PC-3 (cell line): ENCODE results near the gene ADORA1. TPM values are rescaled to one million over a fixed set of nuclear protein-coding genes. Genes with fewer than 3 reads are reported as not detected.

Experiments used
- ATAC-seq: fragments of 200-7000 bp; cut with Tn5 transposase; 2 replicates; pipeline ENCODE4 v1.9.1; 2020; ENCODE audit warnings: mild to moderate bottlenecking, moderate library complexity
- BruUV-seq: library from RNA; stranded (reverse); fragments of 400-500 nt; replicated peaks from 2 replicates; lab custom pipeline; 2021; lab: Mats Ljungman, UMichigan
- CTCF ChIA-PET: fragments of 300-600 bp; sonication (Branson Sonifier 250); formaldehyde crosslinking; loops from one replicate; lab custom pipeline; 2022; ENCODE audit warnings: antibody characterized with exemption; lab: Charles Lee
- POLR2A ChIA-PET: fragments of 300-600 bp; sonication (Branson Sonifier 250); formaldehyde crosslinking; loops from one replicate; lab custom pipeline; 2022; ENCODE audit warnings: antibody characterized with exemption; ENCODE audit not compliant: unreplicated experiment; lab: Charles Lee
- DNase-seq: peaks from one replicate; pipeline ENCODE4 v3.0.0-alpha.2; 2015
- H2AFZ ChIP-seq: fragments of 300-600 bp; sonication (generic); 2 replicates; pipeline ENCODE4 v1.6.0; 2016; ENCODE audit warnings: antibody characterized with exemption, low read length
- H3F3A ChIP-seq: fragments of 300-600 bp; sonication (generic); one replicate; pipeline ENCODE4 v1.6.0; 2017; ENCODE audit warnings: antibody characterized with exemption, low read length, control low read depth, mild to moderate bottlenecking; ENCODE audit not compliant: unreplicated experiment
- H3K27ac ChIP-seq: fragments of 300-600 bp; sonication (generic); 2 replicates; pipeline ENCODE4 v1.5.1; 2016; ENCODE audit warnings: mild to moderate bottlenecking, low read length
- H3K27me3 ChIP-seq: fragments of 300-600 bp; sonication (generic); 2 replicates; pipeline ENCODE4 v1.6.1; 2016; ENCODE audit warnings: low read length, mixed read lengths
- H3K36me3 ChIP-seq: fragments of 300-600 bp; sonication (generic); 2 replicates; pipeline ENCODE4 v1.6.1; 2016; ENCODE audit warnings: low read depth, mixed run types, low read length, mixed read lengths
- H3K4me1 ChIP-seq: fragments of 300-600 bp; sonication (generic); 2 replicates; pipeline ENCODE4 v1.5.1; 2016; ENCODE audit warnings: low read length; ENCODE audit not compliant: insufficient read depth
- H3K4me2 ChIP-seq: fragments of 300-600 bp; sonication (generic); 2 replicates; pipeline ENCODE4 v1.6.0; 2016; ENCODE audit warnings: low read length
- H3K4me3 ChIP-seq: fragments of 300-600 bp; sonication (generic); 2 replicates; pipeline ENCODE4 v1.5.1; 2016; ENCODE audit warnings: mild to moderate bottlenecking, low read length, mixed read lengths
- H3K79me2 ChIP-seq: fragments of 300-600 bp; sonication (generic); 2 replicates; pipeline ENCODE4 v1.6.1; 2017; ENCODE audit warnings: low read length, mixed read lengths
- H3K9ac ChIP-seq: fragments of 300-600 bp; sonication (generic); 2 replicates; pipeline ENCODE4 v1.6.0; 2016; ENCODE audit warnings: mild to moderate bottlenecking, low read length
- H3K9me2 ChIP-seq: fragments of 300-600 bp; sonication (generic); replicated peaks from 2 replicates; pipeline ENCODE4 v1.6.1; 2016; ENCODE audit warnings: mixed run types, low read length, mixed read lengths
- H3K9me3 ChIP-seq: fragments of 300-600 bp; sonication (generic); 2 replicates; pipeline ENCODE4 v1.6.1; 2016; ENCODE audit warnings: low read length, mixed read lengths
- H4K20me1 ChIP-seq: fragments of 300-600 bp; sonication (generic); 2 replicates; pipeline ENCODE4 v1.6.1; 2016; ENCODE audit warnings: low read length, mixed read lengths
- EZH2 ChIP-seq: fragments of 300-600 bp; sonication (generic); IDR thresholded peaks from one replicate; pipeline ENCODE4 v1.6.1; 2017; ENCODE audit warnings: antibody characterized with exemption, mild to moderate bottlenecking, low read length; ENCODE audit not compliant: unreplicated experiment
- EZH2phosphoT487 ChIP-seq: fragments of 300-600 bp; sonication (generic); IDR thresholded peaks from 2 replicates; pipeline ENCODE4 v1.6.1; 2018; ENCODE audit warnings: mild to moderate bottlenecking, antibody characterized with exemption, low read length, borderline replicate concordance
- intact Hi-C: fragments of 100-400 bp; cut with micrococcal nuclease; formaldehyde crosslinking; loops from 2 replicates; pipeline ENCODE4 v1.9.0; 2023
- total RNA-seq: library from RNA; depleted of rRNA; stranded (reverse); fragments of >200 nt; gene quantifications from 2 replicates; pipeline ENCODE4 v1.2.3, GENCODE V29; 2014
- TF ChIP-seq, protein P1 (sequence below): fragments of 300-600 bp; sonication (generic); conservative IDR thresholded peaks from 2 replicates; pipeline ENCODE4 v1.5.1; 2017; ENCODE audit warnings: antibody characterized with exemption, low read depth, mild to moderate bottlenecking, low read length

The ADORA1 gene
- total RNA-seq, 1 experiment from 2014 or later = 1.4 TPM

DNA sequence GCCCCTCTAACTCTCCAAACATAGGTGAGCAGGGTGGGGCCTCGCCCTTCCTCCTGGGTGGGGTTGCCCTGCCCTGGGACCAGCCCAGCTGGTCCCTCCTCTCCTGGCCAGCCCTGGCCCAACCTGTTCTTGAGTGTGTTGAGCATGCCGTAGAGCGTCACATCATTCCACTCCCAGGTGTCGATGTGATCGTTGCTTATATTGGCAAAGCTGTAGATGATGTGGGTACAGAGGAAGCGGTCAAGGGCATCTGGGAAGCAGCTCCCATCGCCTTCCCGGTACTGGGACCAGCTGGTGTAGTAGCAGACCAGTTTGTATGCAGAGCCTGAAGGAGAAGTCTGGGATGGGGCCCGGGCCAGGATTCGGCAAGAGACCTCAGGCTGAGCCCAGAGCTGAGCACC lies 57.5 kb downstream of the ADORA1 start:
- Histone ChIP-seq H3K4me1 (no peaks in the 10 kb centered on the region), H3K4me3 (no peak overlapping the region), H3K27me3 (peaks cover 18% of the 10 kb centered on the region; the same call in 1 of the 2 replicates), H3F3A (no peaks in the 10 kb centered on the region), H3K4me2 (no peak overlapping the region), H4K20me1 (no peaks in the 10 kb centered on the region), H3K9me2 (no peaks in the 10 kb centered on the region), H3K27ac (no peak overlapping the region), H3K36me3 (no peaks in the 10 kb centered on the region), H3K79me2 (no peaks in the 10 kb centered on the region), H2AFZ (no peak overlapping the region), H3K9ac (no peak overlapping the region), H3K9me3 (no peaks in the 10 kb centered on the region)
- ATAC-seq = no peak
- CTCF ChIA-PET = no interaction called here
- POLR2A ChIA-PET = no interaction called here
- TF ChIP-seq EZH2phosphoT487 (no peak), EZH2 (no peak)
- TF ChIP-seq, protein P1, sequence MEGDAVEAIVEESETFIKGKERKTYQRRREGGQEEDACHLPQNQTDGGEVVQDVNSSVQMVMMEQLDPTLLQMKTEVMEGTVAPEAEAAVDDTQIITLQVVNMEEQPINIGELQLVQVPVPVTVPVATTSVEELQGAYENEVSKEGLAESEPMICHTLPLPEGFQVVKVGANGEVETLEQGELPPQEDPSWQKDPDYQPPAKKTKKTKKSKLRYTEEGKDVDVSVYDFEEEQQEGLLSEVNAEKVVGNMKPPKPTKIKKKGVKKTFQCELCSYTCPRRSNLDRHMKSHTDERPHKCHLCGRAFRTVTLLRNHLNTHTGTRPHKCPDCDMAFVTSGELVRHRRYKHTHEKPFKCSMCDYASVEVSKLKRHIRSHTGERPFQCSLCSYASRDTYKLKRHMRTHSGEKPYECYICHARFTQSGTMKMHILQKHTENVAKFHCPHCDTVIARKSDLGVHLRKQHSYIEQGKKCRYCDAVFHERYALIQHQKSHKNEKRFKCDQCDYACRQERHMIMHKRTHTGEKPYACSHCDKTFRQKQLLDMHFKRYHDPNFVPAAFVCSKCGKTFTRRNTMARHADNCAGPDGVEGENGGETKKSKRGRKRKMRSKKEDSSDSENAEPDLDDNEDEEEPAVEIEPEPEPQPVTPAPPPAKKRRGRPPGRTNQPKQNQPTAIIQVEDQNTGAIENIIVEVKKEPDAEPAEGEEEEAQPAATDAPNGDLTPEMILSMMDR = no peak
- intact Hi-C loops = no loop called here
- no peak for DNase-seq
- BruUV-seq = no TSS peak

DNA sequence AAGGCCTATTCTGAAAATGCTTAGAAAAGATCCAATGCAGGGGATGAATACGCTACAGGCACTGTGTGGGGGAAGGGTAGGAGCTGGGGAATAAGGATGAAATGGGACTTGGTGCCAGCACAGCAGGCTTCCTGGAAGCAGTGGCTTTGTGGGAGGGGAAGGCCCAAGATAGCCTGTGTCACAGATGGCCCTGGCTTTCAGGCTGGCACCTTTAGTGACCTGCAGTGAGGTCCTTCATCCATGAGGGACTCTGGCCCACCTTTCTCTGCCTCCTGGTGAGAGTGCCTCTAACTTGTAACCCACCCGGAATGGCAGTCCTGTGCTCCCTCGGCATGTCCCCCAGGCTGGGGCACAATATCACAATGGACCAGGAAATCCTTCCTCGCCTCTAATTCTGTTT lies 58.1 kb downstream of the ADORA1 start:
- no peak overlapping the region for H3K27ac ChIP-seq
- H3K27me3 ChIP-seq = peaks cover 19% of the 10 kb centered on the region; the same call in 1 of the 2 replicates
- H3K79me2 ChIP-seq = no peaks in the 10 kb centered on the region
- H3K9ac ChIP-seq = no peak overlapping the region
- intact Hi-C loops = no loop called here
- TF ChIP-seq, protein P1 = no peak
- TF ChIP-seq EZH2phosphoT487 (no peak), EZH2 (no peak)
- H3K4me3 ChIP-seq = no peak overlapping the region
- POLR2A ChIA-PET = no interaction called here
- H3K9me2 ChIP-seq = no peaks in the 10 kb centered on the region
- H3K4me2 ChIP-seq = no peak overlapping the region
- CTCF ChIA-PET = no interaction called here
- H4K20me1 ChIP-seq = no peaks in the 10 kb centered on the region
- DNase-seq = no peak
- no peaks in the 10 kb centered on the region for H3K4me1 ChIP-seq
- no peak overlapping the region for H2AFZ ChIP-seq
- no peaks in the 10 kb centered on the region for H3K9me3 ChIP-seq
- no peaks in the 10 kb centered on the region for H3K36me3 ChIP-seq
- BruUV-seq = no TSS peak
- no peaks in the 10 kb centered on the region for H3F3A ChIP-seq
- ATAC-seq = no peak

DNA sequence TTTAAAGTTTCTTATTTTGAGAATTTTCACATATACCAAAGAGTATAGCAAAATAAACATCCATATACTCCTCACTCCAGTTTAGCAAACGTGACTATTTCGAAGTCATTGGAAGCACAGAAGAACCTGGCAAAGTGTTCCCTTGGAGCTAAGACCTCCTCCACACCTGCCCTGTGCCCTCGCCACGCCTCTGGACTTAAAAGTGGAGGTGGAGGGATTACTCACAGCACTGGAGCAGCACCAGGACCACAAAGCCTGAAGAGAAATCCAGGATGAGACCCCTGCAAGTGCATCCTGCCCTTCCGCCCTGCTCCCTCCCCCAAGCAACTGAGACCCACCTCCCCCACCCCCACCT lies 58.5 kb downstream of the ADORA1 start:
- Histone ChIP-seq H2AFZ (no peak overlapping the region), H3K9ac (no peak overlapping the region), H4K20me1 (no peaks in the 10 kb centered on the region), H3K79me2 (no peaks in the 10 kb centered on the region), H3K27me3 (peaks cover 19% of the 10 kb centered on the region; the same call in 1 of the 2 replicates), H3K4me1 (no peaks in the 10 kb centered on the region), H3K4me3 (no peak overlapping the region), H3F3A (no peaks in the 10 kb centered on the region), H3K36me3 (no peaks in the 10 kb centered on the region), H3K9me2 (no peaks in the 10 kb centered on the region), H3K4me2 (no peak overlapping the region), H3K9me3 (no peaks in the 10 kb centered on the region), H3K27ac (no peak overlapping the region)
- ATAC-seq (no peak), DNase-seq (no peak)
- ChIA-PET CTCF (no interaction called here), POLR2A (no interaction called here)
- intact Hi-C loops = no loop called here
- BruUV-seq = no TSS peak
- TF ChIP-seq EZH2phosphoT487 (no peak), EZH2 (no peak)
- TF ChIP-seq, protein P1 = no peak
